WI38 (cell line): ENCODE data around the gene KLF2.
A peak's percentile ranks its signal among the peaks of the same experiment; 100 is the strongest.
"Not testable (repeated sequence)": the region's sequence is repeated elsewhere in the genome, so short reads cannot be mapped to it uniquely, and the experiment has no call there.

Source experiments
- H3K4me3 ChIP-seq: 2 replicates; pipeline ENCODE4 v1.5.1; 2011; ENCODE audit warnings: low read depth, mild to moderate bottlenecking, control low read depth, low read length
- CTCF ChIP-seq: IDR thresholded peaks from 2 replicates; pipeline ENCODE4 v1.5.1; 2012; ENCODE audit warnings: low read depth, mild to moderate bottlenecking, control low read depth, low read length

KLF2 gene

GRCh38 chr19:16324384-16325160, at the start of gene KLF2:
TSS of gene KLF2 (plus strand) at chr19:16324826. CDS start at chr19:16324924, 98 bp downstream.
- no peak for TF ChIP-seq CTCF
- peak within 1 kb of the TSS; percentile 79 for H3K4me3 ChIP-seq

GRCh38 chr19:16280306-16280705, 44.3 kb upstream of the KLF2 start:
- H3K4me3 ChIP-seq, result no peak overlapping the region
- TF ChIP-seq CTCF, result no peak

- H3K4me3 ChIP-seq, result no peak overlapping the region
- TF ChIP-seq CTCF, result no peak
Measured at GRCh38 chr19:16281743-16282142, 42.9 kb upstream of the KLF2 start.

- H3K4me3 ChIP-seq, result peak overlapping the region; percentile 29
- no peak for TF ChIP-seq CTCF
Measured at GRCh38 chr19:16283210-16284061, 41.2 kb upstream of the KLF2 start.

GRCh38 chr19:16284505-16284904, 40.1 kb upstream of the KLF2 start:
- no peak for TF ChIP-seq CTCF
- no peak overlapping the region for H3K4me3 ChIP-seq

GRCh38 chr19:16285079-16285478, 39.5 kb upstream of the KLF2 start:
- not testable (repeated sequence) for H3K4me3 ChIP-seq

- no peak overlapping the region for H3K4me3 ChIP-seq
Measured at GRCh38 chr19:16285769-16286498, 38.7 kb upstream of the KLF2 start.

More at GRCh38 chr19:16285769-16286498, 38.7 kb upstream of the KLF2 start:
- TF ChIP-seq CTCF, result no peak
